Mammary epithelial cell (primary cell): ENCODE results near the gene CACNA2D4.

Experiments used
- EZH2 ChIP-seq: IDR thresholded peaks from 2 replicates; pipeline ENCODE4 v1.6.1; 2012; ENCODE audit warnings: low read length, inconsistent platforms, borderline replicate concordance
- TF ChIP-seq, protein P1 (sequence below), 2 donors: IDR thresholded peaks in 1 of 2; conservative IDR thresholded peaks in 1 of 2; 2 replicates each; pipeline ENCODE4 v1.5.1; 2011 to 2012; ENCODE audit warnings: inconsistent platforms in 2 of 2, low read length in 2 of 2, mild to moderate bottlenecking in 2 of 2, control low read depth in 1 of 2, low read depth in 1 of 2; ENCODE audit not compliant: insufficient read depth in 1 of 2; ENCODE audit errors: extremely low read depth in 1 of 2

DNA sequence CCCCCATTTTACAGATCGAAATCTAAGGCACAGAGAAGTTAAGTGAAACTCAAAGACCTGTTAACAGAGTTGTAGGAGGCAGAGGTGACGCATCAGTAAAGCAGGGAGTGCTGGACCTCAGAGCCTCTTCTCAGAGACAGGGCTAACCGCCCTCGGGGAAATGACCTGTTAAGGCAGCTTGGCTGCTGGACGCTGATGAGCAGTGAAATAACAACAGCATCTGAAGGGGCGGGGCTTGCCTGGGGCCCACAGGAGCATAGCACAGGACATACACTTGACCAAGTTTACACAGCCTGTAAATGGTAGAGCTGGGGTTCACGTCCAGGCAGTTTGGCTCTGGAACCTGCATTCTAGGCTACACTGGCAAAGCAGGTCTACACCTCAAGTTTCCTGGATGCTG is 58.8 kb downstream of the CACNA2D4 start:
- TF ChIP-seq, protein P1, sequence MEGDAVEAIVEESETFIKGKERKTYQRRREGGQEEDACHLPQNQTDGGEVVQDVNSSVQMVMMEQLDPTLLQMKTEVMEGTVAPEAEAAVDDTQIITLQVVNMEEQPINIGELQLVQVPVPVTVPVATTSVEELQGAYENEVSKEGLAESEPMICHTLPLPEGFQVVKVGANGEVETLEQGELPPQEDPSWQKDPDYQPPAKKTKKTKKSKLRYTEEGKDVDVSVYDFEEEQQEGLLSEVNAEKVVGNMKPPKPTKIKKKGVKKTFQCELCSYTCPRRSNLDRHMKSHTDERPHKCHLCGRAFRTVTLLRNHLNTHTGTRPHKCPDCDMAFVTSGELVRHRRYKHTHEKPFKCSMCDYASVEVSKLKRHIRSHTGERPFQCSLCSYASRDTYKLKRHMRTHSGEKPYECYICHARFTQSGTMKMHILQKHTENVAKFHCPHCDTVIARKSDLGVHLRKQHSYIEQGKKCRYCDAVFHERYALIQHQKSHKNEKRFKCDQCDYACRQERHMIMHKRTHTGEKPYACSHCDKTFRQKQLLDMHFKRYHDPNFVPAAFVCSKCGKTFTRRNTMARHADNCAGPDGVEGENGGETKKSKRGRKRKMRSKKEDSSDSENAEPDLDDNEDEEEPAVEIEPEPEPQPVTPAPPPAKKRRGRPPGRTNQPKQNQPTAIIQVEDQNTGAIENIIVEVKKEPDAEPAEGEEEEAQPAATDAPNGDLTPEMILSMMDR (conservative IDR thresholded peaks at IDR 0.05 in 1 of 2, IDR thresholded peaks at IDR 0.05 in 1 of 2; ENCODE audit: extremely low read depth in 1 of 2, insufficient read depth in 1 of 2, low read depth in 1 of 2, low read length in 2 of 2), result no peak
- TF ChIP-seq EZH2, result no peak
